DMS 273 treated with DMSO at 0.1 percent for 48 hours (cell line): ENCODE data around the gene WDR38.

Experiments used
- DNase-seq: peaks from one replicate; lab custom pipeline; 2025; lab: John Stamatoyannopoulos, UW

WDR38 gene

GRCh38 chr9:124881138-124881743, 28.0 kb downstream of the WDR38 start:
- no peak for DNase-seq

- DNase-seq: no peak
Observed at GRCh38 chr9:124882231-124882630, 29.0 kb downstream of the WDR38 start.

GRCh38 chr9:124884376-124884775, 31.1 kb downstream of the WDR38 start:
- DNase-seq: no peak

GRCh38 chr9:124885551-124885950, 32.3 kb downstream of the WDR38 start:
- DNase-seq: no peak

GRCh38 chr9:124886461-124886860, 33.2 kb downstream of the WDR38 start:
- no peak for DNase-seq

GRCh38 chr9:124886866-124887492, 33.7 kb downstream of the WDR38 start:
- no peak for DNase-seq

- no peak for DNase-seq
Observed at GRCh38 chr9:124887832-124888231, 34.6 kb downstream of the WDR38 start.

- no peak for DNase-seq
Observed at GRCh38 chr9:124889006-124889405, 35.7 kb downstream of the WDR38 start.

- no peak for DNase-seq
Observed at GRCh38 chr9:124890179-124890578, 36.9 kb downstream of the WDR38 start.

GRCh38 chr9:124894035-124894740, 40.9 kb downstream of the WDR38 start:
- no peak for DNase-seq

- DNase-seq: no peak
Observed at GRCh38 chr9:124894741-124895170, 41.5 kb downstream of the WDR38 start.

- no peak for DNase-seq
Observed at GRCh38 chr9:124897570-124898460, 44.6 kb downstream of the WDR38 start.

GRCh38 chr9:124899845-124900244, 46.6 kb downstream of the WDR38 start:
- no peak for DNase-seq

- no peak for DNase-seq
Observed at GRCh38 chr9:124906966-124907365, 53.7 kb downstream of the WDR38 start.
